ENCODE data around the gene BRINP3.
A peak's percentile ranks its signal among the peaks of the same experiment; 100 is the strongest.

Gene BRINP3

DNA sequence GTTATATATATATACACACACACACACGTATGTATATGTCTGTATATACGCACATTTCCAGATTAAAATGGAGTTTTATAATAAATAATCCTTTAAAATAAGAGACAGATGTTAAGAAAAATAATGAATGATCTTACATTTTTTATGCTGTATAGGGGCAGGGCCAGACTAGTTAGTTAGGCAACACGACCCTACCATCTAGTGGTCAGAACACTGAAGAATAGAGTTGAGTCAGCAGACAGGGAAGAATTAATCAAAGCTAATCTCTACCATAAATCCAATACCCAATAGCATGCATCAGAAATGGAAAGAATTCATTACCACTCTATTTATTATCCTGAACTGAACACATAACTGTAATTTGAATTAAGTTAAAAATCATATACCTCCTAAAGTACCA lies 156.7 kb downstream of the BRINP3 start:
- Histone ChIP-seq H3K4me3 (ENCODE audit: low read depth, low read length) (no peak overlapping the region), H3K4me1 (ENCODE audit: control insufficient read depth, insufficient read depth, low read length) (no peaks in the 10 kb centered on the region), H3K9me3 (ENCODE audit: control insufficient read depth, insufficient read depth, low read depth, low read length) (no peaks in the 10 kb centered on the region), H3K36me3 (ENCODE audit: control insufficient read depth in 2 of 2, insufficient read depth in 1 of 2, low read length in 2 of 2) (no peaks in the 10 kb centered on the region), H3K27ac (ENCODE audit: extremely low read depth, low read depth, low read length) (no peak overlapping the region)
- CTCF ChIA-PET, result no interaction called here
- TF ChIP-seq ZNF654 (tag by site-specific recombination; IDR thresholded peaks at IDR 0.05; ENCODE audit: low read depth) (peak; percentile 4; the same call in 1 of the 2 replicates), TSHZ1 (tag by site-specific recombination; IDR thresholded peaks at IDR 0.05; ENCODE audit: borderline replicate concordance) (no peak)
- POLR2A ChIA-PET, result no interaction called here

DNA sequence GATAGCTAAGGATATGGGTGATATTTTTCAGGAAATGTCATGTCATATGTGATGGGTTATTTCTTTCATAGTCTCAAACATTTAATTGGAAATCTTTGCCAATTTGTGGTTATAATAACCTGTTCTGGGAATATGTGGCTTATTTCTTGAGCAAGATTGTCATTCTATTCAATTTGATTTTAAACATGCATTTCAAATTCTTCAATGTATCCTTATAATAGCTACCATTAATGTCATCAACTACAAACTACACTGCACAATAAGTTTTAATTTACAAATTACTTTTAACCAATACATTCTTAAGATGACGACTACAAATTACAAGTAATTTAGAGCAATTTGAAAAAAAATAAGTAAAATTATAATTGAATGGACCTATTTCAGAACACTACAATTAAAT lies 164.9 kb downstream of the BRINP3 start:
- Histone ChIP-seq H3K36me3 (ENCODE audit: control insufficient read depth in 2 of 2, insufficient read depth in 1 of 2, low read length in 2 of 2) (no peaks in the 10 kb centered on the region), H3K9me3 (ENCODE audit: control insufficient read depth, insufficient read depth, low read depth, low read length) (no peaks in the 10 kb centered on the region), H3K4me1 (ENCODE audit: control insufficient read depth, insufficient read depth, low read length) (no peaks in the 10 kb centered on the region), H3K4me3 (ENCODE audit: low read depth, low read length) (no peak overlapping the region), H3K27ac (ENCODE audit: extremely low read depth, low read depth, low read length) (no peak overlapping the region)
- ChIA-PET POLR2A (no interaction called here), CTCF (no interaction called here)
- no peak for TF ChIP-seq ZNF211 (tag by site-specific recombination; IDR thresholded peaks at IDR 0.05; ENCODE audit: low read depth)
- no peak for TF ChIP-seq ZNF174 (tag by site-specific recombination; IDR thresholded peaks at IDR 0.05)
- TF ChIP-seq ZNF791 (tag by site-specific recombination; IDR thresholded peaks at IDR 0.05), result no peak
- TF ChIP-seq, protein P1, sequence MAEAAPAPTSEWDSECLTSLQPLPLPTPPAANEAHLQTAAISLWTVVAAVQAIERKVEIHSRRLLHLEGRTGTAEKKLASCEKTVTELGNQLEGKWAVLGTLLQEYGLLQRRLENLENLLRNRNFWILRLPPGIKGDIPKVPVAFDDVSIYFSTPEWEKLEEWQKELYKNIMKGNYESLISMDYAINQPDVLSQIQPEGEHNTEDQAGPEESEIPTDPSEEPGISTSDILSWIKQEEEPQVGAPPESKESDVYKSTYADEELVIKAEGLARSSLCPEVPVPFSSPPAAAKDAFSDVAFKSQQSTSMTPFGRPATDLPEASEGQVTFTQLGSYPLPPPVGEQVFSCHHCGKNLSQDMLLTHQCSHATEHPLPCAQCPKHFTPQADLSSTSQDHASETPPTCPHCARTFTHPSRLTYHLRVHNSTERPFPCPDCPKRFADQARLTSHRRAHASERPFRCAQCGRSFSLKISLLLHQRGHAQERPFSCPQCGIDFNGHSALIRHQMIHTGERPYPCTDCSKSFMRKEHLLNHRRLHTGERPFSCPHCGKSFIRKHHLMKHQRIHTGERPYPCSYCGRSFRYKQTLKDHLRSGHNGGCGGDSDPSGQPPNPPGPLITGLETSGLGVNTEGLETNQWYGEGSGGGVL (tag by site-specific recombination; IDR thresholded peaks at IDR 0.05), result no peak
- TF ChIP-seq RBAK (tag by site-specific recombination; IDR thresholded peaks at IDR 0.05), result no peak
- TF ChIP-seq ZNF121 (tag by site-specific recombination; IDR thresholded peaks at IDR 0.05), result no peak
- TF ChIP-seq ZNF37A (tag by site-specific recombination; IDR thresholded peaks at IDR 0.05), result no peak
- TF ChIP-seq PRDM1 (tag by site-specific recombination; IDR thresholded peaks at IDR 0.05), result no peak
- no peak for TF ChIP-seq ZNF214 (tag by site-specific recombination; IDR thresholded peaks at IDR 0.05; ENCODE audit: borderline replicate concordance)
- TF ChIP-seq ZNF280D (tag by site-specific recombination; IDR thresholded peaks at IDR 0.05), result no peak
- no peak for TF ChIP-seq ZBTB10 (tag by site-specific recombination; IDR thresholded peaks at IDR 0.05)
- TF ChIP-seq ZNF274 (IDR thresholded peaks at IDR 0.05; ENCODE audit: low read length), result no peak
- no peak for TF ChIP-seq ZNF274 (tag by site-specific recombination; IDR thresholded peaks at IDR 0.05; ENCODE audit: borderline replicate concordance)
- TF ChIP-seq EGR2 (tag by site-specific recombination; IDR thresholded peaks at IDR 0.05; ENCODE audit: low read depth), result no peak

All from HEK293 (cell line).